ENCODE measurements around the gene ENDOV.

The ENDOV gene

DNA sequence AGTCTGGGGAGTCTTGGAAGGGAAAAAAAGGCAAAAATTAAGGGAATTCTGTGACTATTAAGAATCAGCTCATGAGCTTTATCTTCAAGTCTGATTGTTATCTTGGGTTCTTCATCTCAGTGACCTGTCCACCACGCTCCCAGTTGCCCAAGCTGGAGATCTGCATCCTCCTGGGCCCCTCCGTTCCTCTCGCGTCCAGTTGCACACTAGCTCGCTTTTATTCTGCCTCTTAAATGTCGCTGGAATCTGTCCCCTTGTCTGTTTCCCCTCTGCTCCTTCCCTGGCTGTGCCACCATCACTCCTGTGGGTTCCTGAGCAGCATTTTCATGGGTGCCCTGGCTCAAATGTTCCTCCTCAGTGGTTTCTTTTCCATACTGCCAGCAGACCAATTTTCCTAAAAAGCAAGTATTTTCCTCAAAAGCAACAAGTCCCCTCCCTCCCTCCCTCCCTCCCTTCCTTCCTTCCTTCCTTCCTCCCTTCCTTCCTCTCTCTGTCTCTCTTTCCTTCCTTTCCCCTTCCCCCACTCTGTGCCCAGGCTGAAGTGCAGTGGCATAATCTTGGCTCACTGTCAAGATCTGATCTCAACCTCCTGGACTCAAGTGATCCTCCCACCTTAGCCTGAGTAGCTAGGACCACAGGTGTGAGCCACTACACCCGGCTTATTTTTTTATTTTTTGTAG lies 1.4 kb downstream of the ENDOV start:
- DNase-seq: no peak

DNA sequence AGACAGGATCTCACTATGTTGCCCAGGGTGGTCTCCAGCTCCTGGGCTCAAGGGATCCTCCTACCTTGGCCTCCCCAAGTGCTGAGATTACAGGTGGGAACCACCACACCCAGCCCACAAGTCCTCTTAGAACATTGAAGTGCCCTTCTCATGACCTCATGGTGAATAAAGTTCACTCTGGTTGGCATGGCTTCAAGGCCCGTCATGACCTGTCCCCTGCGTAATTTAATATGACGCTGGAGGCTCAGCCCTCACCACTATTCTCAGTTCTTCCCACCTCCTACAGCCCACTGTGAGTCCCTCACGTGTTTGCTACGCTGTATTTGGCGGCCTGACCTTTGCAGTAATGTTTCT lies 1.9 kb downstream of the ENDOV start:
- no peak for DNase-seq

DNA sequence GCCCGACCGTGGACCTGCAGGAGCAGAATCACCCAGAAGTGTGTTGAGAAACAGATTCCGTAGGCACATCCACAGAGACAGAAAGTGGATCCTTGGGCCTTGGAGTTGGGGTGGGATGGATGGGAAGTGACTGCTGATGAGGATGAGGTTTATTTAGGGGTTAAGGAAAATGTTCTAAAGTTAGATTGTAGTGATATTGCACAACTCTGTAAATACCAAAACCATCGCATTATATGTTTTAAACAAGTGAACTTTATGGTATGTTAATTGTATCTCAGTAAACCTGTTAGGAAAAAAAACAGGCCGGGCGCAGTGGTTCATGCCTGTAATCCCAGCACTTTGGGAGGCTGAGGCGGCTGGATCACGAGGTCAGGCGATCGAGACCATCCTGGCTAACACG lies 3.6 kb downstream of the ENDOV start:
- no peak for DNase-seq

DNA sequence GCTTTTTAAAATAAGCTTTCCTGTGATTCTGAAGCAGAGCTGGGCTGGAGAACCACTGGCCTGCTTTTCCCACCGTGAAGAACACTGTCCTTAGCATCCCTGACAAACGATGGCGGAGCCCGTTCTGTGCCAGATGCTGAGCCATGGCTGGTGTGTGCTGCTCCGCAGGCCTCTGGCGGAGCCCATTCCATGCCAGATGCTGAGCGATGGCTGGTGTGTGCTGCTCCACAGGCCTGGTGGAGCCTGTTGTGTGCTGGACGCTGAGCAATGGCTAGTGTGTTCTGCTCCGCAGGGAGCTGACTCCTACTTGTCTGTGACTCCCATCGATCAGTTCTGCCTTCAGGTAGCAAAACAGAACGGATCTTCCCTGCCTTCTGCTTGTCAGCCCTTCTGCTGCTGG lies 4.3 kb downstream of the ENDOV start:
- no peak for DNase-seq

DNA sequence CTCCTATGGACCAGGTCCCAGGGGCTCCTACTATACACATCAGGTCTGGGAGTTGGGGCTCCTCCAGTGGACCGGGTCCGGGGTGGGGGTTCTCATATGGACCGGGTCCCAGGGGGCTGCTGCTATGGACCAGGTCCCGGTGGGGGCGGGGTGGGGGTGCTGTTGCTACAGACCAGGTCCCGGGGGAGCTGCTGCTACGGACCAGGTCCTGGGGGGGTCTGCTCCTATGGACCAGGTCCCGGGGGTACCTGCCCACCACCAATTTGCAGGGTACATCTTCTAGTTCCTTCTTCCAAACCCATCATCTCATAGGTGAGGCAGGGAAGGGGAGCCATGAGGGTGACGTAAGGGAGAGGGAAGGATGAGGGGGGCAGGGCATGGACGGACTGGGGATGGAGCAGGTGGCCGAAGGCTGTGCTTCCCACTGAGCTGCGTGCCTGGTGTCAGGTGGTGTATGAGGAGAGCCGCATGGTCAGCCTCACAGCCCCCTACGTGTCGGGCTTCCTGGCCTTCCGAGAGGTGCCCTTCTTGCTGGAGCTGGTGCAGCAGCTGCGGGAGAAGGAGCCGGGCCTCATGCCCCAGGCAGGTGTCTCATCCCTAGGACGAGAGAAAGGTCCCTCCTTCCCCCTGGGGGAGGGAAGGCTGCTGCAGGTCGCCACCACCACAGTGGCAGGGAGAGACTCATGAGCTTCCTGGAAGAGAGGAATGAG lies 6.6 kb downstream of the ENDOV start:
- DNase-seq: no peak

DNA sequence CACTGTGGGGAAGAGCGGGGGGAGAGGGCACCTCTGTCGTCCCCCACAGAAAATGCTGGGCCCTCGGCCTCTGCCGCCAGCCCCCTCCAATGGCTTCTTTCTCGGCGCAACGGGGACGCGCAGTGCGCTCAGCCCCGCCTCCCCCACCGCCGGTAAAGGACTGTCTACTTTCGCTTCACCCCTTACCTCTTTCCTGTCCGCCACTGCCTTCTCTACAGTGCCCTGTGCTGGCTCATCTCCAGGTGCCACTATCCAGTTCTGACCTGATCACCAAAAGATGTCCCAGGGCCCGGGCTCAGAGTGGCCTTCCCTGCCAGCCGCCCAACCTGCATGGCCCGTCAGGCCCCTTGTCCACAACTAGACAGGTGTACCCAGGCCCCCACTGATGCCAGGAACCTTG lies 7.3 kb downstream of the ENDOV start:
- DNase-seq: no peak

DNA sequence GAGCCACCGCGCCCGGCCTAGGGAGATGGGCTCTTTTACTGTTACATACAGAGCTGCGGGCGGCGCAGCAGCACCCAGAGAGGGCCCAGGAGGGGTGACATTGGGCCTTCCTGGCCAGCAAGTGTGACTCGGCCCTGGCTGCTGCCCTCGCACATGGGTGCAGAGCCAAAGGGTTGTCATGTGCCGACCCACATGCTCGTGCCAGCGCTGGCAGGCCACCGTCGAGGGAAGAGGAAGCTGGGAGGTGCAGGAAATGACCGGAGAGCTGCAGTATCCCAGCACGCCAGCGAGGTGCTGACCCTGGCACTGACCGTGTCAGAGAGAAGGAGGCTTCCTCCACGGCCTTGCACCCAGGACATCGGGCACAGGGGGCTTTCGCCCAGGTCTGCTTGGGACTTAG lies 8.0 kb downstream of the ENDOV start:
- no peak for DNase-seq

DNA sequence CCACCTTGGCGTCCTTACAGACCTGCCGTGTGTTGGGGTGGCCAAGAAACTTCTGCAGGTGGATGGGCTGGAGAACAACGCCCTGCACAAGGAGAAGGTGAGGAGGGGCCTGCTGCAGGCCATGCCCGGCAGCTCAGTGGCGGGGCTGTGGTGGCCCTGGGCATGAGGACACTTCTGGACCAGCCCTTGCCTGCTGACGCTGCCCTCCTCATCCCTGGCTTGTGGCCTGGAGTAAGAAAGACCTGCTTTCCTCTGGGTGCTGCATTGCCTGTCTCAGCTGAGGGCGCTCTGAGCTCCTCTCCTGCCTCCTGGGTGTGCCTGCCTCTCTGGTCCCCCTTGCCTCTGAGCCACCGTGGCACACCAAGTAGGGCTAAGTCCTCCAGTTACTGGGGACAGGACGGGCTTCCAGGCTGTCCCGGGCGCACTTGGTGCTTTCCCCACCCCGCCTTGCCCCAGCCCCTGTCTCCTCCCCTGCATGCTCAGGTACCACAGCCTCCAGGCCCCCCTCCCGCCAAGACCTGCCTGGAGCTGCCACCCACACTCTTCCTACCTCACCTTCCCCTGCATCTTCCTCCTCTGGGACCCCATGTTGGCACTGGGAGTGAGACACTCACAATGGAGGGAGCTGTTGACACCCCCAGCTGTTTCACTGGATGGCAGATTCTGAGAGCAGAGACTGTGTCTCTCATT lies 8.7 kb downstream of the ENDOV start:
- no peak for DNase-seq

DNA sequence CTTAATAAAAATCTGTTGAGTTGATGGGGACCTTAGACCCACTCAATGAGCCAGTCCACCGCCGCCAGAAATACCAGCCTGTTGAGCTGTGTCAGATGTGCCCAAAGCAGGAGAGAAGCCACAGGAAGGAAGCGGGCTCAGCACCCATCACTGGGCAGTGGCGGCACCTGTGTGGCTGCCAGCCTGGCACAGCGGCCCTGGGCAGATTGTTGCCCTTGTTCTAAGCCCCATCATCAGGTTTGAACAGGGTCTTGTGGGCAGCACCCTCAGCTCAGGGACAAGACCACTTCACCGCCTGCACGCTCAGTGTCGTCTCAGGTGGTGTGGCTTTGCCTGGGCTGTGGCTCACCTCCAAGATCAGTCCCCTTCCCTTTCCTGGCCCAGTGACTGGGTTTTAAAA lies 9.3 kb downstream of the ENDOV start:
- DNase-seq: no peak

DNA sequence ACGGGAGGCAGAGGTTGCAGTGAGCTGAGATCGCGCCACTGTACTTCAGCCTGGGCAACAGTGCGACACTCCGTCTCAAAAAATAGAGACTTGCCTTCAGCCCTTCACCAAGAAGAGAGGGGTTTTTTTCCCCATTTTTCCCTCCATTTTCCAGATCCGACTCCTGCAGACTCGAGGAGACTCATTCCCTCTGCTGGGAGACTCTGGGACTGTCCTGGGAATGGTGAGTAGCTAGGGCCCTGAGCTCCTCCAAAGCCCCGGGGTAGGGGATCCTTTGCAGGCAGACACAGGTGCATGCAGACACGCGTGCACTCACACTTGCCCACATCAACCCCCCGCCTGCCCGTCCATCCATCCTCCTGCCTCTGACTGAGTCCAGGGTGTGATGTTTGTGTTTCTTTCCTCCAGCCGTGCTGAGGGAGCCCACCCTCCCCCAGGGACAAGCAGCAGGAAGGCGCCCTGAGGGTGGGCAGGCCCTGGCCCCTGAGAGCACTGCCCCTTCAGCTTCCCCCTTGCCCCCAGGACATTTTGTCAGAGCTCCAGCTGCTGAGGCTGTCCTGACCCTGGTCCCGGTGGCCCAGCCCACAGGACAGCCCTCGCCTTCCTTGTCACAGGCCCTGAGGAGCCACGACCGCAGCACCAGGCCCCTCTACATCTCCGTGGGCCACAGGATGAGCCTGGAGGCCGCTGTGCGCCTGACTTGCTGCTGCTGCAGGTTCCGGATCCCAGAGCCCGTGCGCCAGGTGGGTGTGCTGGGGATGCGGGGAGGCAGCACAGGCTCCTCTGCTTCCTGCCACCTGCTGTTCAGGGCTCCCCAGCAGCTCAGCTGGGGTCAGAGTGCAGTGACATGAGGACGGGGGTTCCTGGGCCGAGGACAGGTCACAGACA lies 10.2 kb downstream of the ENDOV start:
- no peak for DNase-seq

DNA sequence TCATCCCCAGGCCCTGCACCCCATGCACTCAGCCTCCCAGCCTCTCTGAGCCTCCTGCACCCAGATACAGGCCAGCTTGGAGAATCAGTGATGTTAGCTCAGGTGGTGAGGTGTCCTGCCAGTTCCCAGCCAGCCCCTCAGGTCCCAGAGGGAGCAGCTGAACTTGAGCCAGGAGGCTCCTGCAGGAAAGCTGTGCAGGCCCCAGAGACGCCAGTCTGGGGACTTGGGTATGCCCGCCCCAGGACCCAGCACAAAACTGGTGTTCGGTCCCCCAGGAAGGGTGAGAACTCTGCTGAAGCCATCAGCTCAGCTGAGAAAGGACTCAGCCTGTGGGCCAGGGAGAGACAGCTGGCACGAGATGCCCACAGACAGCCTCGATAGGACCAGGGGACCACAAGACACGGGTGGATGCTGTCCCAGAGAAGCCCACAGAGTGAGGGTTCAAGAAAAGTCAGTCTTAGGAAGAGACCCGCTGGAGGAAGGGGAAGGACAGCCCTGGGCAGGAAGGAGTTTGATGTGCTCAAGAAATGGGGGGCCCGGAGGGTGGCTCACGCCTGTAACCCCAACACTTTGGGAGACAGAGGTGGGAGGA lies 11.0 kb downstream of the ENDOV start:
- DNase-seq: no peak

DNA sequence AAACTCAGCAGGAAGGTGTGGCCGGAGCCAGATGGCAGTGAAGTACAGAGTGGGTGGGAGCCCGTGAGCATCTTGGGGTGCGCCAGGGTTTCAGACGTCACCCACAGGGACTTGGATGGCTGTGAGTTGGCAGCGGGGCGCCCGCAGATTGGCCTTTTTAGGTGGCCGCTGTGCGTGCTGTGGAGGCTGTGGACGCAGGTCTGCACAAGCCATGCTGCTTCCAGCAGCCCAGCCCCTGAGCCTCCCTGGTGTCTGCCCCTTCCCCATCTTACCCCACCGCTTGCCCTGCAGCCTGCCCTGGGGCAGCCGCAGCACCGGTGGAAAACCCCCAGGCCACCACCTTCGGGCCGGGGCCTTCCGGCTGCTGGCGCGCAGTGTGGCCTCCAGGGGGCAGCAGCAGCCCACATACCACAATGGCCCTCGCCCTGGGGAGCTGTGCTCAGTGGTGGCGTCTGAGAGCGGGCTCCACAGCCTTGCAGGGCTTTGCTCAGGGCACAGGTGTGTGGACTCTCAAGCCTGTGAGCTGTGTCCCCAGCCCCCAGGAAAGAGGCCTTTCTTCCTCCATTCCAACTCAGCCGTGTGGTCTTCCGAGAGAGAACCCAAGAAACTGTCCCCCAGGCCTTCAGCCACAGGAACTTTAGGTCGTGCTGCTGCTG lies 11.8 kb downstream of the ENDOV start:
- peak; percentile 38 for DNase-seq

DNA sequence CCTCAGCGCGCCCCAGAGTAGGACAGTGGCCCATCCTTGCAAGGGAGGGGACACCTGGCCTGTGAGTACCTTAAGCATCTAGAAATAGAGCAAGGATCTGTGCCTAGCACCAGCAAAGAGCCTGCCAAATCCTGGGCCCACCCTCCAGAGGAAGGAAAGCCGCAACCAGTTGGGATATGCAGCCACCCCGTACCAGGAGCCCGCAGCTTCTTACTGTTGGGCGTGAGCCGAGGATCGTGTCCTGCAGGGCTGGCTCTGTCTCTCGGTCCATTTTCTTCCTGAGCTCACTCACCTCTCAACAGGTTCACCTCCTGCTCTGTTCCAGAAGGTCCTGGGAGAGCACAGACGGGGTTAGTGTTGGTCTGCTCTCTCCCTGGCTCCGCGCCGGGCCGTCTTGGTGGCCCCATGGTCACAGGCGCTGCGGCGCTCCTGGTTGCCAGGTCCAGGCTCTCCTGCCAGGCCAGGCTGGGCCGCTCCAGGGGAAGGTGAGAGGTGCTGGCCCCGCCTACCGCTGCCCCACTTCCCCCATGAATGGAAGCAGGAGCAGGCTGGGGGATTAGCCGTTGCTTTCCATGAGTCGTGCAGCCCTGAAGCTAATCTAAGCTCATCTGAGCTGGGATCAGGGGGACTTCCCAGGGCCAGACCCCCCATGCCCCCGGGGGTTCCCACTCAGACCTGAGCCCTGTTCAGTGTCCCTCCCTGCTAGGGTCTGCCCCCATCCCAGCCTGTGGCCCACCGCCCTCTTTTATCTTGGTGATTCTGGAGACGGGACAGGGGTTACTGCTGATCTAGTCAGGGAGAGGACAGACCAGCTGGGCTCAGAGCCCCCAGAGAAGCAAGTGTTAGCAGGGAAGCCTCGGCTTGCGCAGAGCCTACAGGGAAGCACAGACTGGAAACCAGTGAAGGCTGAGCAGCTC lies 12.7 kb downstream of the ENDOV start:
- DNase-seq: no peak

DNA sequence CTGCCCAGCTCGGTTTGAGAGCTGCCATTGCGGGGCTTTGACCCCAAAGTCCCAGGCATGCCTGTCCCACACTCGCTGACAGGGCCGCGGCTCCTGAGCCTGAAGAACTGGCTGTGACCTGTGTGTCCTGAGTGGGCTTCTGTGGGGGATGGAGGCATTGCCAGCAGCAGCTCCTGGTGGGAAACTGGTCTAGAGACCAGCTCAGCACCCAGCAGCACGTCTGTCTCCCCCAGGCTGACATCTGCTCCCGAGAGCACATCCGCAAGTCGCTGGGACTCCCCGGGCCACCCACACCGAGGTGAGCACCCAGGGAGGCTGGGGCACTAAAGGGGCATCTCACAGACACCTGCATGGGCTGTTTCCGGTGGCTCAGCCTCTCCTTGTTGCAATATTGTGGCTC lies 13.4 kb downstream of the ENDOV start:
- DNase-seq: no peak

DNA sequence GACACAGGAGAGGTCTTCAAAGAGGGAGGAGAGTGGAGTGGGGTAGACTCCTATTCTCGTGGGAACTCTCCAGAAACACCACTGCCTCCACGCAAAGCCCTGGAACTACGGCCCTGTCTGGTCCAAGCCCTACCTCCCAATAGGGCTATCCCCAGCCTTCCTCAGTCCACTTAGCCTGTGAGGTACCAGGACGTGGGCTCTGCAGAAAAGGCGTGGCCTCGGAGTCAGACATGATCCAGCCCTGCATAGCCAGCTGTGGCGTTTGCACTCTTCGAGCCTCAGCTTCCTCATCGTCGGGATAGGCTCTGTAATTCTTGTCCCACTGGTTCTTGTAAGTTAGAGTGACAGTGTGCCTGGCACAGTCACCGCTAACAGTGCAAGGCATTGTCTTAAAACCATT lies 13.8 kb downstream of the ENDOV start:
- DNase-seq: no peak

DNA sequence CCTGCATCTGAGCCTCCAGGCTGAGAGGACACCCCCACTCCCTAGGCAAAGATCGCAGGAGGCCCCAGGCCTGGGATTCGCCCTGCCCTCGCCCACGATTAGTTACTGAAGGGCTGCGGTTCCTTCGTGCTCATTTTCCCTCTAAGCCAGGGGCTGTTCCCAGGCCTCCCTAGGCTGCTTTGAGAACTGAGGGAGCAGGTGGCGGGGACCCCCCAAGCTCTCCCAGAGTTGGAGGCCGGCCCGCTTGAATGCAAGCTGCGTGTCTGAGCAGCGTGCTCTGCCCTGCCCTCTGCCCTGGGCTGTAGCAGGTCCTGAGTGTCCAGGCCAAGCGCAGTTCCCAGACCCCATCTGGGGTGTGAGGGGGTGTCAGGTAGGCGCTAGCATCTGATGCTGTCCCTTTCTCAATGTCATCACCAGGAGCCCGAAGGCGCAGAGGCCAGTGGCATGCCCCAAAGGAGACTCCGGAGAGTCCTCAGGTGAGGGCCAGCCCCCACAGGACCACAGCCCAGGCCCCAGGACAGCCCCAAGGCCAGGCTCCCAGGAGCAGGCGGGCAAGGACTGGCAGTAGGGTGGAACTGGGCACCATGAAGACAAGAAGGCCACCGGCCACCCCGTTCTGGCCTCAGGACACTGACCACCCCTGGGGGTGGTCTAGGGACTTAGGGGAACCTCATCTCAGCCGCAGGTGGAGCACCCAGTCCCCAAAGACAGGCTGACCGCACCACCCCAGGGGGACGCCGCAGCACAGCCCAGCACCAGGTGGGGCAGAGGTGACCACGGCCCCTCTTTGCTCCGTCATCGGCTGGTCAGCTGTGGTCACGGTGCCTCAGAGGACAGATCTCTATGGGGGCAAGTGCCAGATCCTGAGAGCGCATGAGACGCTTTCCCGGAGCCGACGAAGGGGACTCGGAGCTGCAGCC lies 14.6 kb downstream of the ENDOV start:
- DNase-seq: no peak

DNA sequence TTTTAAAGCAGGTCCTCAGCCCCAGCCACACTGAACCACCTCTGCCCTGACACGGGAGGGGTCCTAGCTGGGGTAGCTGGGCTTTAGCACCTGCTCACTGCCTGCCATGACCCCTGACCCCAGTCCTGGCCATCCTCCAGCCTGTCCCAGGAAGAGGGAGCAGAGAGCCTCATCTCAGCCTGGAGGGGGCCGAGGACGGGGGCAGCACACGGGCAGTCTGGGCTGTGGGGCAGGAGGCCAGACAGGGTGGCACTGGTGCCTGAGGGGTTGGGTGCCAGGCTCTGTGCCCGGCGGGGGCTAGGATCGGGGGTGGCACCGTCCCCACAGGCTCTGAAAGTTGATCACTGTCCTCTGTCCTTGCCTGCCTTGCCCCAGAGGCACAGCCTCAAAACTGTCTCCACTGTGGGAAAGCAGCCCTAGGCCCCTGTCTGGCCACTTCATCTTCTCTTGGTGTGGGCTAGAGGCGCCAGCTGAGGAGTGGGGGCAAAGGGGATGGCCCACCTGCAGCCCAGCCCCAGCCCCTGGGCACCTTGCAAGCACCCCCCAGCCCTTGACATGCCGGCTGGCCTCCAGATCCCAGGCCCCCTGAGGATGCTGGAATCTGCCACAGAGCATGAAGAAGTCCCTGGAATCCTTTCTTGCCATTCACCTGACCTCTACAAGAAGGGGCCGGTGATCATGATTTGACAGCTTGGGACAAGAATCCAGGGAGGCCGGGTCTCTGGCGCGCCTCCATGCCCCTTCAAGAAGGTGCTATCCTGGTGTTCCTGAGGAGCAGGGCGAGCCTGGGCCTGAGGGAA lies 15.7 kb downstream of the ENDOV start:
- DNase-seq: no peak

DNA sequence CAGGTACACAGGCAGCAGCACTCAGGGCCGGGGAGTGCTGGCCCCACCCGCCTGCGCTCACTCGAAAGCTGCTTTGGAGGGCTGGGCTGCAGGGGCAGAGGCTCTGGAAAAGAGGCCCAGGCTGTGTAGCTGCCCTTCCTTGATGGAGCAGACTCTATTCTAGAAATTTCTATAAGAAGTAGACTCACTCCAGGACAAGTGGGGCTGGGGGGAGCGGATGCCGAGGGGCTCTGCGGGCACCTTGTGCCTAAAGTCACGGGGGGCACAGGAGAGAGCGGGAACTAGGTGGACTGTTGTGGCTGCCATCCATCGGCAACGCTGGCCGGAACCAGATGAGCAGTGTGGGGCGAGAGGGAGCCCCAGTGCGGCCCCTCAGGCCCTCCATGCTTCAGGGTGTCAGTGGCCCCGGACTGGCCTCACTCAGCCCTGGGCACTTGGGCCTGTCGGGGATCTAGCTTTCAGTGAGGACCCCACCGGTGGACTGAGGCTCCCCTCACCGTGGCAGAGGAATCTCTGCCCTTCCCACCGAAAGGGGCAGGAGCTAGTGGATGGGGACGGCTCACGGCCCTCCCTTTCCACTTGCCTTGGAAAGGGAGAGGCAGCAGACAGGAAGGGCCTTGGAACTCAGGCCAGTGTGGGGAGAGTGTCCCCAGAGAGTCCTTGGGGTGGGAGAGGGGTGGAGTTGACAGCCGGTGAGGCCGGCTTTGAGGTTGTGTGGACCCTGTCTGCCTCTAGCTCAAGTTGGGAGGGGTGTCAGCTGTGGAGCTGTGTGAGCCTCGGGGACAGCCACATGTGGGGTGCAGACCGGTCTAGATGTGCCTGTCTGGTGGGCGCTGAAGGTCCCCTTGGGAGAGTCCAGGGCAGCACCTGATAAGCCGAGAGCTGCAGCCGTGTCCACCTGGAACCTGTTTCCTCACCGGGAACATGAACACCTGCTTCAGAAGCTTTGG lies 16.6 kb downstream of the ENDOV start:
- no peak for DNase-seq
